Brain microvascular endothelial cell (primary cell): ENCODE data around the gene ECHDC3.

Experiments
- DNase-seq: peaks from one replicate; pipeline ENCODE4 v3.0.0-alpha.2; 2020
- H3K27ac ChIP-seq: fragments of 250-450 bp; sonication (Bioruptor Pico); 2 replicates; pipeline ENCODE4 v1.5.1; 2020; ENCODE audit warnings: mild to moderate bottlenecking, moderate library complexity
- H3K27me3 ChIP-seq: fragments of 250-450 bp; sonication (Bioruptor Pico); replicated peaks from 2 replicates; pipeline ENCODE4 v1.5.1; 2020; ENCODE audit warnings: mild to moderate bottlenecking
- H3K36me3 ChIP-seq: fragments of 250-450 bp; sonication (Bioruptor Pico); replicated peaks from 2 replicates; pipeline ENCODE4 v1.5.1; 2020; ENCODE audit warnings: mild to moderate bottlenecking
- H3K4me3 ChIP-seq: 2 replicates; pipeline ENCODE4 v1.5.1; 2011; ENCODE audit warnings: low read depth, mild to moderate bottlenecking, control low read depth, low read length, moderate library complexity
- CTCF ChIP-seq: IDR thresholded peaks from 2 replicates; pipeline ENCODE4 v1.5.1; 2011; ENCODE audit warnings: low read depth, mild to moderate bottlenecking, moderate library complexity, low read length, control low read depth, inconsistent platforms; ENCODE audit errors: missing control alignments
- in situ Hi-C: cut with HindIII; loops from 2 replicates; pipeline ENCODE4 v1.10.0; 2017; ENCODE audit warnings: low sequenced_read_pairs, low pct_ligation_motif_present

The ECHDC3 gene

GRCh38 chr10:11782793-11783557, 40.8 kb downstream of the ECHDC3 start:
- Histone ChIP-seq H3K27me3 (no peaks in the 10 kb centered on the region), H3K36me3 (no peaks in the 10 kb centered on the region), H3K27ac (no peak overlapping the region), H3K4me3 (no peak overlapping the region)
- TF ChIP-seq CTCF = peak; percentile 42
- peak; percentile 39 for DNase-seq
- in situ Hi-C loops = no loop called here

GRCh38 chr10:11783558-11783865, 41.3 kb downstream of the ECHDC3 start:
- no peak overlapping the region for H3K27ac ChIP-seq

GRCh38 chr10:11787374-11787773, 45.2 kb downstream of the ECHDC3 start:
- Histone ChIP-seq H3K4me3 (no peak overlapping the region), H3K27me3 (no peaks in the 10 kb centered on the region), H3K36me3 (no peaks in the 10 kb centered on the region), H3K27ac (no peak overlapping the region)
- TF ChIP-seq CTCF = no peak
- in situ Hi-C loops = no loop called here
- DNase-seq = no peak

More at GRCh38 chr10:11783558-11783865, 41.3 kb downstream of the ECHDC3 start:
- Histone ChIP-seq H3K27me3 (no peaks in the 10 kb centered on the region), H3K36me3 (no peaks in the 10 kb centered on the region), H3K4me3 (no peak overlapping the region)
- in situ Hi-C loops = no loop called here
- no peak for TF ChIP-seq CTCF
- DNase-seq = no peak

GRCh38 chr10:11787846-11788245, 45.7 kb downstream of the ECHDC3 start:
- no peak overlapping the region for H3K27ac ChIP-seq
- no peak for TF ChIP-seq CTCF
- DNase-seq = no peak
- in situ Hi-C loops = no loop called here
- no peaks in the 10 kb centered on the region for H3K36me3 ChIP-seq
- no peaks in the 10 kb centered on the region for H3K27me3 ChIP-seq
- no peak overlapping the region for H3K4me3 ChIP-seq

GRCh38 chr10:11789306-11789705, 47.1 kb downstream of the ECHDC3 start:
- no peak for TF ChIP-seq CTCF
- in situ Hi-C loops = no loop called here
- no peak overlapping the region for H3K27ac ChIP-seq
- no peaks in the 10 kb centered on the region for H3K27me3 ChIP-seq
- no peak for DNase-seq
- no peak overlapping the region for H3K4me3 ChIP-seq
- H3K36me3 ChIP-seq = no peaks in the 10 kb centered on the region

- DNase-seq = no peak
- no peaks in the 10 kb centered on the region for H3K27me3 ChIP-seq
- in situ Hi-C loops = no loop called here
- no peak overlapping the region for H3K4me3 ChIP-seq
- TF ChIP-seq CTCF = no peak
- no peak overlapping the region for H3K27ac ChIP-seq
- H3K36me3 ChIP-seq = no peaks in the 10 kb centered on the region
These were observed 47.8 kb downstream of the ECHDC3 start for GRCh38 chr10:11789956-11790355.
